Keratinocyte (primary cell): ENCODE measurements around the gene SPATA19. TPM values are rescaled to one million over a fixed set of nuclear protein-coding genes. Genes with fewer than 3 reads are reported as not detected.

Experiments used
- DNase-seq: peaks from one replicate; pipeline ENCODE4 v3.0.0-alpha.2; 2011; ENCODE audit warnings: low read depth, missing footprints, low spot score
- FAIRE-seq: peaks from 2 replicates; lab custom pipeline; 2011; peaks lifted over from hg19 to GRCh38; lab: Jason Lieb, UNC
- H2AFZ ChIP-seq: 2 replicates; pipeline ENCODE4 v1.6.0; 2012; ENCODE audit warnings: low read length, control low read depth, inconsistent platforms; ENCODE audit not compliant: control insufficient read depth
- H3K27ac ChIP-seq: 2 replicates; pipeline ENCODE4 v1.5.1; 2011; ENCODE audit warnings: low read length; ENCODE audit not compliant: control insufficient read depth, insufficient read depth
- H3K27me3 ChIP-seq: 3 replicates; pipeline ENCODE4 v1.6.0; 2011; ENCODE audit warnings: low read length; ENCODE audit not compliant: control insufficient read depth, insufficient read depth; ENCODE audit errors: extremely low read depth
- H3K36me3 ChIP-seq, 2 experiments: 2 replicates in 1 of 2; 3 replicates in 1 of 2; pipeline ENCODE4 v1.5.1; 2011; ENCODE audit warnings: low read length in 2 of 2, mild to moderate bottlenecking in 1 of 2; ENCODE audit not compliant: control insufficient read depth in 2 of 2, insufficient read depth in 2 of 2; ENCODE audit errors: extremely low read depth in 1 of 2
- H3K4me1 ChIP-seq: 3 replicates; pipeline ENCODE4 v1.5.1; 2011; ENCODE audit warnings: low read length; ENCODE audit not compliant: control insufficient read depth, insufficient read depth; ENCODE audit errors: extremely low read depth
- H3K4me2 ChIP-seq: 3 replicates; pipeline ENCODE4 v1.6.0; 2011; ENCODE audit warnings: low read depth, low read length; ENCODE audit not compliant: control insufficient read depth, insufficient read depth; ENCODE audit errors: extremely low read depth
- H3K4me3 ChIP-seq, 3 experiments: fragments of 200-600 bp in 1 of 3; sonication (generic) in 1 of 3; 2 replicates in 2 of 3; 3 replicates in 1 of 3; pipeline ENCODE4 v1.5.1; 2011 to 2016; ENCODE audit warnings: low read length in 3 of 3, mild to moderate bottlenecking in 3 of 3, control low read depth in 2 of 3, inconsistent platforms in 1 of 3, low read depth in 1 of 3, mixed read lengths in 1 of 3, mixed run types in 1 of 3, moderate library complexity in 1 of 3; ENCODE audit not compliant: control insufficient read depth in 2 of 3, insufficient read depth in 2 of 3; ENCODE audit errors: extremely low read depth in 1 of 3
- H3K79me2 ChIP-seq: 2 replicates; pipeline ENCODE4 v1.6.0; 2012; ENCODE audit warnings: low read length; ENCODE audit not compliant: control insufficient read depth, insufficient read depth
- H3K9ac ChIP-seq: 3 replicates; pipeline ENCODE4 v1.6.0; 2011; ENCODE audit warnings: low read length; ENCODE audit not compliant: control insufficient read depth, insufficient read depth; ENCODE audit errors: extremely low read depth
- H3K9me1 ChIP-seq: 3 replicates; pipeline ENCODE4 v1.6.0; 2011; ENCODE audit warnings: low read length; ENCODE audit not compliant: control insufficient read depth, insufficient read depth; ENCODE audit errors: extremely low read depth
- H3K9me3 ChIP-seq: 2 replicates; pipeline ENCODE4 v1.5.1; 2012; ENCODE audit warnings: low read depth, low read length; ENCODE audit not compliant: control insufficient read depth
- H4K20me1 ChIP-seq: 3 replicates; pipeline ENCODE4 v1.6.0; 2011; ENCODE audit warnings: low read length; ENCODE audit not compliant: control insufficient read depth, insufficient read depth; ENCODE audit errors: extremely low read depth
- CTCF ChIP-seq, 3 experiments: IDR thresholded peaks in 1 of 3; conservative IDR thresholded peaks in 1 of 3; optimal IDR thresholded peaks in 1 of 3; 2 replicates in 2 of 3; 3 replicates in 1 of 3; pipeline versions ENCODE3 to v1.5.1; 2011; ENCODE audit warnings: low read length in 3 of 3, mild to moderate bottlenecking in 3 of 3, moderate library complexity in 2 of 3, control low read depth in 1 of 3, inconsistent platforms in 1 of 3; ENCODE audit not compliant: insufficient read depth in 2 of 3; ENCODE audit errors: extremely low read depth in 1 of 3
- EZH2 ChIP-seq: IDR thresholded peaks from one replicate; pipeline ENCODE4 v1.6.1; 2012; ENCODE audit warnings: inconsistent platforms, mild to moderate bottlenecking, low read length, moderate library complexity
- dilution Hi-C: fragments of 300-500 bp; cut with MboI; formaldehyde crosslinking; loops from one replicate; pipeline ENCODE4 v1.7.0; 2020; ENCODE audit warnings: low sequenced_read_pairs; ENCODE audit not compliant: extremely low pct_ligation_motif_present
- polyA plus RNA-seq, 5 experiments: library from polyadenylated mRNA; depleted of rRNA in 3 of 5; stranded (reverse) in 3 of 5; stranded (forward) in 1 of 5; unstranded in 1 of 5; fragments of >200 nt; gene quantifications; 1 replicate in 1 of 5; 2 replicates in 3 of 5; 3 replicates in 1 of 5; pipeline versions ENCODE4 v1.2.1 to v1.2.3, GENCODE V29; 2011 to 2012; ENCODE audit warnings: missing spikeins in 2 of 5, low read depth in 1 of 5, low replicate concordance in 1 of 5

SPATA19 gene
- polyA plus RNA-seq, 1 donor (not counting 4 experiments of a cell fraction or from before 2014, with no cell fraction given): 0.26 TPM

DNA sequence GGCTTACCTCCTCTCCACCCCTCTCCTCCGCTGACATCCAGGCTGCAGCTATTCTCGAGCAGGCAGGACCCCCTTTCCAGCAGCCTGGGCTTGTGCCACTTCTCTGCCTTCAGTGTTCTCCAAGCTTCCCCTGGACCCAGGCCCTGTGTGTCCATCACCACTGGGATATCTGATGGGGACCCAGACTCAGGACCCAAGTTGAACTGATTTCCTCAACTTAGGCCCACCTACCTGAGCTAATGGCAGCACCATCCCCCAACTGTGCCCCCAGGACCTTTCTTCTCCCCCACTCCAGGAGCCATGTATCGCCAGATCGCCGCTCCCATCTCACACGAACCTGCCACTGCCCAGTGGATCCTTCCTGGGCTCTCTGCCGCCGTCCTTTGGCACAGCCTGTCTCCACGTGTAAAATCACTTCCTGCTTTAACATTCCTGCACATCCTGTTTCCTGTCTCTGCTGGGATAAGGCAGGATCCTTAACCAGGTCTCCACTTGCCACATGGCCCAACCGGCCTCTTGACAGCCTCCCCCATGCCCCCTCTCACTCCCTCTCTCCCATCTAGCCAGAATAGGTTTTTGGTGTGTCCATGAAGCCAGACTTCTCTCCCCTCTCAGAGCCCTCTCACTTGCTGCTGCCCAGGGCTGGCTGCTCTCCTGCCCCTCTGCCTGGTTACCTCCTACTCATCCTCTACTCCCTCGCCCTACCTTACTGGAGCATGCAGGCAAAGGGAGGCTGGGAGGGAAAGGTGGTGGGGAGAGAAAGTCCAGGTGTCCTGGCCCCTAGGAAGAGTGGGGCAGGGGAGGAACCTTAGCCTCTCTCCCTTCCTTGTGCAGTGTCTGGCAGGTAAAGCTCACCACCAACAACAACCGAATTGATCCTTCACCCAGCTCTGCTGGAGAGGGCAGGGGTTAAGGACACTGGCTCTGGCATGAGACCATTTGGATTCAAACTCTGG is 9.4 kb downstream of the SPATA19 start:
- H3K4me2 ChIP-seq: no peak overlapping the region
- TF ChIP-seq CTCF (optimal IDR thresholded peaks at IDR 0.05 in 1 of 3, IDR thresholded peaks at IDR 0.05 in 1 of 3, conservative IDR thresholded peaks at IDR 0.05 in 1 of 3; ENCODE audit: extremely low read depth in 1 of 3, insufficient read depth in 2 of 3, low read length in 3 of 3): peak in 1 of 3 experiments; percentile 31
- TF ChIP-seq EZH2: no peak
- DNase-seq (no peak), FAIRE-seq (no peak)
- H3K9me1 ChIP-seq: no peaks in the 10 kb centered on the region
- no peaks in the 10 kb centered on the region for H3K27me3 ChIP-seq
- no peaks in the 10 kb centered on the region for H4K20me1 ChIP-seq
- H3K79me2 ChIP-seq: no peaks in the 10 kb centered on the region
- H3K4me1 ChIP-seq: no peaks in the 10 kb centered on the region
- H3K36me3 ChIP-seq: no peaks in the 10 kb centered on the region
- no peaks in the 10 kb centered on the region for H3K9me3 ChIP-seq
- no peak overlapping the region for H3K4me3 ChIP-seq
- dilution Hi-C loops: no loop called here
- H3K27ac ChIP-seq: no peak overlapping the region
- no peak overlapping the region for H3K9ac ChIP-seq
- no peak overlapping the region for H2AFZ ChIP-seq

GRCh38 chr11:133834682-133835592 is 10.4 kb downstream of the SPATA19 start:
- Histone ChIP-seq H3K9me3 (no peaks in the 10 kb centered on the region), H3K36me3 (no peaks in the 10 kb centered on the region), H3K4me1 (no peaks in the 10 kb centered on the region), H3K27me3 (no peaks in the 10 kb centered on the region), H3K4me2 (no peak overlapping the region), H2AFZ (no peak overlapping the region), H3K79me2 (no peaks in the 10 kb centered on the region), H4K20me1 (no peaks in the 10 kb centered on the region), H3K9ac (no peak overlapping the region), H3K9me1 (no peaks in the 10 kb centered on the region), H3K4me3 (no peak overlapping the region), H3K27ac (no peak overlapping the region)
- FAIRE-seq (peak; percentile 36), DNase-seq (peak; percentile 17)
- TF ChIP-seq EZH2: no peak
- TF ChIP-seq CTCF (optimal IDR thresholded peaks at IDR 0.05 in 1 of 3, IDR thresholded peaks at IDR 0.05 in 1 of 3, conservative IDR thresholded peaks at IDR 0.05 in 1 of 3; ENCODE audit: extremely low read depth in 1 of 3, insufficient read depth in 2 of 3, low read length in 3 of 3): peak; percentile 68 to 83 (median 79)
- dilution Hi-C loops: no loop called here
